HG03565 (cell line): Measurements from ENCODE around the gene MRPL21.
"Not testable (repeated sequence)": the region's sequence is repeated elsewhere in the genome, so short reads cannot be mapped to it uniquely, and the experiment has no call there.

Source experiments
- ATAC-seq: cut with Tn5 transposase; IDR thresholded peaks from one replicate; pipeline ENCODE4 v1.9.1; 2021; ENCODE audit warnings: mild to moderate bottlenecking, moderate library complexity; ENCODE audit not compliant: unreplicated experiment

MRPL21 gene

GRCh38 chr11:68878022-68878421, 25.6 kb downstream of the MRPL21 start:
- ATAC-seq: no peak

GRCh38 chr11:68872216-68873003, 31.2 kb downstream of the MRPL21 start:
- ATAC-seq: no peak

GRCh38 chr11:68870470-68870869, 33.2 kb downstream of the MRPL21 start:
- ATAC-seq: no peak

- no peak for ATAC-seq
Measured at GRCh38 chr11:68868221-68868835, 35.3 kb downstream of the MRPL21 start.

GRCh38 chr11:68867066-68867465, 36.6 kb downstream of the MRPL21 start:
- ATAC-seq: no peak

- ATAC-seq: no peak
Measured at GRCh38 chr11:68865241-68865640, 38.4 kb downstream of the MRPL21 start.

GRCh38 chr11:68863553-68864265, 39.9 kb downstream of the MRPL21 start:
- no peak for ATAC-seq

- no peak for ATAC-seq
Measured at GRCh38 chr11:68862421-68862820, 41.2 kb downstream of the MRPL21 start.

GRCh38 chr11:68859123-68859522, 44.5 kb downstream of the MRPL21 start:
- ATAC-seq: no peak

GRCh38 chr11:68857037-68857586, 46.5 kb downstream of the MRPL21 start:
- no peak for ATAC-seq

- ATAC-seq: not testable (repeated sequence)
Measured at GRCh38 chr11:68856425-68857030, 47.1 kb downstream of the MRPL21 start.

- no peak for ATAC-seq
Measured at GRCh38 chr11:68855205-68855981, 48.2 kb downstream of the MRPL21 start.

- ATAC-seq: no peak
Measured at GRCh38 chr11:68854273-68854958, 49.2 kb downstream of the MRPL21 start.

- ATAC-seq: no peak
Measured at GRCh38 chr11:68852628-68853027, 51.0 kb downstream of the MRPL21 start.

- ATAC-seq: no peak
Measured at GRCh38 chr11:68848429-68848828, 55.2 kb downstream of the MRPL21 start.

GRCh38 chr11:68847395-68847794, 56.2 kb downstream of the MRPL21 start:
- ATAC-seq: no peak

- no peak for ATAC-seq
Measured at GRCh38 chr11:68845351-68846002, 58.2 kb downstream of the MRPL21 start.

- no peak for ATAC-seq
Measured at GRCh38 chr11:68844801-68845200, 58.8 kb downstream of the MRPL21 start.

GRCh38 chr11:68844376-68844775, 59.3 kb downstream of the MRPL21 start:
- no peak for ATAC-seq
